C1 segment of cervical spinal cord (tissue), 14 donors: ENCODE data around the gene HMGB2.

Experiments used
- DNase-seq, 14 donors: peaks; one replicate each; lab custom pipeline; 2025; lab: John Stamatoyannopoulos, UW

Gene HMGB2

DNA sequence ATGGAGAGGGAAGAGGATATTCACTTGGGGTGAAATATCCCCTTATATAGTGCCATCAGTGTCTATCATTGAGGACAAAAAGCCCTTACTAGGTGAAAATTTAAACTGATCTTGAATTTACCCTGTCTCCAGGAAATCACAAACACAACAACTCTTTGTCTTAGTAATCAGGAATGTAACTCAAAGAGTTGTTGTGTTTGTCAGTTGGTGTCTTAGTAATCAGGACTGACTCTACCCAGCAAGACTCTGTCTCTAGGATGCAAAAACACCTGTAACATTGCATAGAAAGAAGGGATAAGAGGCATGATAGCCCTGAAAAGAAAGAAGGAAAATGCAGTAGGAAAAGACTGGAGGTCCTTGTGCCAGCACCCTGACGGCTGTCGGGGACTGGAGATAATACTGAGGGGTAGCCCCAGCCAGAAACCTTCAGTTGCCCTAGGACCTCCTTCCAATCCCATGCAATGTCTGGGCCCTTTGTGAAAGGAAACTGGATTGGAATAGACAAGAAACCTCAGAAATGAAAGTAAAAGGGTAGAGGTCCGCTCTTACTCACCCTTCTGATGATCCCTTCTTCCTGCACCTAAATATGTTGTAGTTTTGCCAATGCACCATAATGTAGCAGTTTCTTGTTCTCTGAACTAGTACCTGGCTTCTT lies 45.3 kb downstream of the HMGB2 start:
- no peak for DNase-seq

DNA sequence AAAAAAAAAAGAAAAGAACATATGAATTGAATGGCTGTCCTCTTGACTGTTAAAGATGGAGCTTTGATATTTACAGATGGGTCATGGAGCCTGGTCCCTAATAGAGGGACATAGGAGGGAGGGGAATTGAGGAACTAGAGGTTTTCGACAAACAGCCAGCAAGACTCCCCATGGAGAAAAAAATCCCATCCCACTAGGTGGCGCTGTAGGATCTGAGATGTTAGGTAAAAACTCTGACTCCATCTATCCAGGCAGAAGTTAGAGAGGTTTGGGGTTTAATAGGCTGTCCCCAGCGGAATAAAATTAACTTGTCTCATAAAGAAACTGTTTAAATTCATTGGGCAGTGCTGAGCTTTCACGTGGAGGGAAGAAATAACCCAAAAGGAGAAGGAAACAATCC lies 45.9 kb downstream of the HMGB2 start:
- DNase-seq, result peak in 4 of 14 donors; percentile 7 to 38 (median 22)

- DNase-seq, result no peak
Observed at GRCh38 chr4:173287486-173287885, 46.7 kb downstream of the HMGB2 start.

DNA sequence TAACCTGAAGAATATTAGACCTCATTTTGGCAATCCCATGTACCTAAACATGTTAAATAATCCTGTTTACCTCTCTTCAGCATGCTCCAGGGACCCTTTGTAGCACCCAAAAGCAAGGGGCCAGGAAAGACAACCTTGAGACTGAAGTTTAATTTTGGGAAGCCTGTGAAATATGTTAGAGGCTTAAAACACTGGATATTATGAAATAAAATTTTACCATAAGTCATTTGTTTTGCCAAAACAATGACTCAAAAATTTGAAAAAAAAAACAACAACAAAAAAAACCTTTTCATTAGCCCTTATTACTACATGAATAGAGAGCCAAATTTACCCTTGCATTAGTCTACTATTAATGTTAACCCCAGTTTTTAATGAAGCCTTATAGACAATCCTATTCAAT lies 49.7 kb downstream of the HMGB2 start:
- no peak for DNase-seq

- DNase-seq, result no peak
Observed at GRCh38 chr4:173282626-173283025, 51.5 kb downstream of the HMGB2 start.

GRCh38 chr4:173282256-173282562 lies 51.9 kb downstream of the HMGB2 start:
- DNase-seq, result no peak

GRCh38 chr4:173281406-173282255 lies 52.5 kb downstream of the HMGB2 start:
- no peak for DNase-seq
